GM12801 (cell line): ENCODE measurements around the gene IL3RA.

Experiments used
- TF ChIP-seq, protein P1 (sequence below): IDR thresholded peaks from one replicate; pipeline ENCODE4 v1.5.1; 2011; ENCODE audit warnings: control low read depth; ENCODE audit not compliant: insufficient read length; ENCODE audit errors: extremely low read depth

Gene IL3RA

DNA sequence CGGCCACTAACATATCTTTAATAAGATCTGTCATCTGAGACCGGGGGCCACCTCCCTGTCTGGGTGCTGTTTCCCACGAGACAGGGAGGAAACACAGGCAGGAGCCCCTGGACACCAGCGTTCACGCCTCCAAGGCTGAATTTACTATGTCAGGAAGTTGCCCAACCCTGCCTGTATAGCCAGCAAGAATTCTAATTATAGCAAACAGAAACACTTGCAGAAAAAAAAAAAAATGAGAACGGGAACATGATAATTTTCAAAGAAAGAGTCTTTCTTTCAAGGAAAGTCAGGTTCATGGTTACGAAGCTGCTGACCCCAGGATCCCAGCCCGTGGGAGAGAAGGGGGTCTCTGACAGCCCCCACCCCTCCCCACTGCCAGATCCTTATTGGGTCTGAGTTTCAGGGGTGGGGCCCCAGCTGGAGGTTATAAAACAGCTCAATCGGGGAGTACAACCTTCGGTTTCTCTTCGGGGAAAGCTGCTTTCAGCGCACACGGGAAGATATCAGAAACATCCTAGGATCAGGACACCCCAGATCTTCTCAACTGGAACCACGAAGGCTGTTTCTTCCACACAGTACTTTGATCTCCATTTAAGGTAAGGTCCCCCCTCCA, at the start of gene IL3RA:
Gene IL3RA, plus strand, starts transcription at position 455 of the 613 bp plus-strand sequence. CDS start 4,981 bp downstream, outside the sequence.
- TF ChIP-seq, protein P1, sequence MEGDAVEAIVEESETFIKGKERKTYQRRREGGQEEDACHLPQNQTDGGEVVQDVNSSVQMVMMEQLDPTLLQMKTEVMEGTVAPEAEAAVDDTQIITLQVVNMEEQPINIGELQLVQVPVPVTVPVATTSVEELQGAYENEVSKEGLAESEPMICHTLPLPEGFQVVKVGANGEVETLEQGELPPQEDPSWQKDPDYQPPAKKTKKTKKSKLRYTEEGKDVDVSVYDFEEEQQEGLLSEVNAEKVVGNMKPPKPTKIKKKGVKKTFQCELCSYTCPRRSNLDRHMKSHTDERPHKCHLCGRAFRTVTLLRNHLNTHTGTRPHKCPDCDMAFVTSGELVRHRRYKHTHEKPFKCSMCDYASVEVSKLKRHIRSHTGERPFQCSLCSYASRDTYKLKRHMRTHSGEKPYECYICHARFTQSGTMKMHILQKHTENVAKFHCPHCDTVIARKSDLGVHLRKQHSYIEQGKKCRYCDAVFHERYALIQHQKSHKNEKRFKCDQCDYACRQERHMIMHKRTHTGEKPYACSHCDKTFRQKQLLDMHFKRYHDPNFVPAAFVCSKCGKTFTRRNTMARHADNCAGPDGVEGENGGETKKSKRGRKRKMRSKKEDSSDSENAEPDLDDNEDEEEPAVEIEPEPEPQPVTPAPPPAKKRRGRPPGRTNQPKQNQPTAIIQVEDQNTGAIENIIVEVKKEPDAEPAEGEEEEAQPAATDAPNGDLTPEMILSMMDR, result no peak

DNA sequence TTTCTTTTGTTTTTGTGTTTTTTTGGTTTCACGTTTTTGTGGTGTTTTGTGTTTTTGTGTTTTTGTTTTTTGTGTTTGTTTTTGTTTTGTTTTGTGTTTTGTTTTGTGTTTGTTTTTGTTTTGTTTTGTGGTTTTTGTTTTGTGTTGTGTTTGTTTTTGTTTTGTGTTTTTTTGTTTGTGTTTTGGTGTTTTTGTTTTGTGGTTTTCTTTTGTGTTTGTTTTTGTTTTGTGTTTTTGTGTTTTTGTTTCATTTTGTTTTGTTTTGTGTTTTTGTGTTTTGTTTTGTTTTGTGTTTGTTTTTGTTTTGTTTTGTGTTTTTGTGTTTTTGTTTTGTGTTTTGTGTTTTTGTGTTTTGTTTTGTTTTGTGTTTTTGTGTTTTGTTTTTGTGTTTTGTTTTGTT, 47.0 kb upstream of the IL3RA start:
- TF ChIP-seq, protein P1, result no peak

DNA sequence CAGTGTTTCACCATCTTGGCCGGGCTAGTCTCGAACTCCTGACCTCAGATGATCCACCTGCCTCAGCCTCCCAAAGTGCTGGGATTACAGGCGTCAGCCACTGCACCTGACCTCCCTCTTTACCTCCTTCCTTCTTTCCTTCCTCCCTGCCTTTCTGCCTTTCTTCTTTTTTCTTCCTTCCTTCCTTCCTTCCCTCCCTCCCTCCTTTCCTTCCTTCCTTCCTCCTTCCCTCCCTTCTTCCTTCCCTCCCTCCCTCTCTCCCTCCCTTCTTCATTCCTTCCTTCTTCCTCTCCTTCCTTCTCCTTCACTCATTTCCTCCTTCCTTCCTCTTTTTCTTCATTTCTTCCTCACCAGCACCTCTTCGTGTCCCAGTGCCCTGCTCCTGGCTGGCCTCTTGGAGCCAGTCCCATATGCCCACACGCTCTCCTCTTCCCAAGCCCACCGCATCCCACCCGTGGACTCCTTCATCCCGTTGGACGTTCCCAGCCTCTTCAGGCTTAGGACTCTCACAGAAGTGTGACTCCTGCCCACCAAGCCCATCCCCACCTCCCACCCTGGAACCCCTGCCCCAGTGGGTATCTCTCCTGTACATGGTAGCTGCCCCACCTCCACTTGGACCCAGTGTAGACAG, 45.4 kb upstream of the IL3RA start:
- TF ChIP-seq, protein P1, result no peak

GRCh38 chrX:1292575-1293290, 43.9 kb upstream of the IL3RA start:
- TF ChIP-seq, protein P1, result no peak

DNA sequence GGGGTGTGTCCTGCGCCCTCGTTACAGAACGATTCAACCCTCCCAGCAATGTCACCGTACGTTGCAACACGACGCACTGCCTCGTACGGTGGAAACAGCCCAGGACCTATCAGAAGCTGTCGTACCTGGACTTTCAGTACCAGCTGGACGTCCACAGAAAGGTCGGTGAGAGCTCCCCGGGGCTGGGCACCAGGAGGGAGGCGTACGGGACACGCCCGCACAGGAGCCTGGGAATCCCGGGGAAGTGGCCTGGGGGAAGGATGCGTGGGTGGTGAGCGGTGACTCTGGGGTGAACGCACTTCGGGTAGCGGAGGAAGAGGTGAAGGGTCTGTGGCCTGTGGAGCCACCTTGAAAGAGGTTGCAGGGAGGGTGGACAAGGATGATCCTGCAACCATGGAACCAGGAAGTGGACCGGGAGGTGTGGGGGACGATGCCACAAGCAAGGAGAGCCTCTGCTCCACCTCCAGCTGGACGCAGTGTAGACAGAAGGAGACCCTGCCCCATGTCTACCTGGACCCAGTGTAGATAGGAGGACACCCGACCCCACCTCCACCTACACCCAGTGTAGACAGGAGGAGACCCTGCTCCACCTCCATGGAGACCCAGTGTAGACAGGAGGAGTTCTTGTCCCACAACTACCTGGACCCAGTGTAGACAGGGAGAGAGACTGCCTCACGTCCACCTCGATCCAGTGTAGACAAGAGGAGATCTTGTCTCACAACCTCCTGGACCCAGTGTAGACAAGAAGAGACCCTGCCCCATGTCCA, 42.1 kb upstream of the IL3RA start:
- TF ChIP-seq, protein P1, result no peak

GRCh38 chrX:1295550-1295949, 41.0 kb upstream of the IL3RA start:
- TF ChIP-seq, protein P1, result no peak

DNA sequence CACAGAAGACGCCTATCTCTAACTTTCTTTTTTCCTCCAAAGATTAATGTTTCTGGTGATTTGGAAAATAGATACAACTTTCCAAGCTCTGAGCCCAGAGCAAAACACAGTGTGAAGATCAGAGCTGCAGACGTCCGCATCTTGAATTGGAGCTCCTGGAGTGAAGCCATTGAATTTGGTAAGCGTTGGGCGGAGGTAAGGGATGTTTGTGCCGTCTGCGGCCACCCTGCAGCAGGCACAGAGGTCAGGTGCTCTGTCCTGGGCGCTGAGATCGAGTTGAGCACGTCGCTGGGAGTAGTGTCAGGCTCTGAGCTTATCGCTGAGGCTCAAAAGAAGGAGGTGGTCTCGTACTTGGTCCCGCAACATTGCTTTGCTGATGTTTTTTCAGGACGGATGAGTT, 36.1 kb upstream of the IL3RA start:
- TF ChIP-seq, protein P1, result no peak
